Peyer's patch (tissue), 4 donors: ENCODE measurements around the gene TMEM167B.

Experiments used
- CTCF ChIP-seq, 6 experiments: fragments of 450-650 bp in 4 of 6; fragments of 200-600 bp in 2 of 6; sonication (generic) in 1 of 6; IDR thresholded peaks; one replicate each; pipeline ENCODE4 v1.5.1; 2017 to 2019; ENCODE audit warnings: antibody characterized with exemption in 6 of 6, mild to moderate bottlenecking in 3 of 6, moderate library complexity in 1 of 6
- POLR2A ChIP-seq, 2 donors: fragments of 450-650 bp; IDR thresholded peaks; one replicate each; pipeline ENCODE4 v1.5.1; 2017; ENCODE audit warnings: antibody characterized with exemption in 2 of 2, mild to moderate bottlenecking in 2 of 2, moderate library complexity in 2 of 2

GRCh38 chr1:109083501-109083900, 7.1 kb upstream of the TMEM167B start:
- TF ChIP-seq POLR2A (IDR thresholded peaks at IDR 0.05): no peak
- no peak for TF ChIP-seq CTCF (IDR thresholded peaks at IDR 0.05)
